IMR-90 (cell line): Measurements from ENCODE around the gene POLR1B. TPM values are rescaled to one million over a fixed set of nuclear protein-coding genes. Genes with fewer than 3 reads are reported as not detected.

Experiments used
- ATAC-seq: fragments of 200-7000 bp; cut with Tn5 transposase; 2 replicates; pipeline ENCODE4 v1.9.1; 2020; ENCODE audit warnings: low read depth, mild to moderate bottlenecking, moderate library complexity
- BruUV-seq: library from RNA; stranded (reverse); fragments of 400-500 nt; replicated peaks from 2 replicates; lab custom pipeline; 2021; lab: Mats Ljungman, UMichigan
- CTCF ChIA-PET: fragments of 300-600 bp; formaldehyde crosslinking; extraction: SDS; loops from one replicate; lab custom pipeline; 2021; ENCODE audit warnings: antibody characterized with exemption; lab: Yijun Ruan, JAX
- POLR2A ChIA-PET: fragments of 300-600 bp; sonication (Branson Sonifier 250); formaldehyde crosslinking; loops from one replicate; lab custom pipeline; 2022; ENCODE audit warnings: antibody characterized with exemption; ENCODE audit not compliant: unreplicated experiment; lab: Charles Lee
- DNase-seq: peaks from one replicate; pipeline ENCODE4 v3.0.0; 2013
- H2AFZ ChIP-seq: replicated peaks from 2 replicates; pipeline ENCODE3; 2013; ENCODE audit warnings: low read length, mild to moderate bottlenecking; ENCODE audit not compliant: poor library complexity
- H2AK5ac ChIP-seq: 2 replicates; pipeline ENCODE4 v1.6.1; 2013; ENCODE audit warnings: low read depth, low read length, inconsistent platforms
- H2AK9ac ChIP-seq: replicated peaks from 2 replicates; pipeline ENCODE3; 2013; ENCODE audit warnings: mild to moderate bottlenecking, low read depth, low read length, moderate library complexity; ENCODE audit not compliant: poor library complexity
- H2BK120ac ChIP-seq: 2 replicates; pipeline ENCODE4 v1.6.1; 2013; ENCODE audit warnings: low read depth, low read length, inconsistent platforms
- H2BK15ac ChIP-seq: 3 replicates; pipeline ENCODE4 v1.6.1; 2013; ENCODE audit warnings: low read depth, low read length, inconsistent platforms
- H2BK20ac ChIP-seq: 2 replicates; pipeline ENCODE4 v1.6.1; 2013; ENCODE audit warnings: low read depth, mild to moderate bottlenecking, inconsistent platforms, low read length, moderate library complexity
- H2BK5ac ChIP-seq: 2 replicates; pipeline ENCODE4 v1.6.1; 2013; ENCODE audit warnings: mild to moderate bottlenecking, low read depth, low read length, inconsistent platforms; ENCODE audit not compliant: poor library complexity, severe bottlenecking
- H3K14ac ChIP-seq: replicated peaks from 2 replicates; pipeline ENCODE4 v1.6.1; 2013; ENCODE audit warnings: low read depth, low read length, inconsistent platforms
- H3K18ac ChIP-seq: 2 replicates; pipeline ENCODE4 v1.6.1; 2013; ENCODE audit warnings: low read depth, low read length, control low read depth
- H3K23ac ChIP-seq: 2 replicates; pipeline ENCODE4 v1.6.1; 2013; ENCODE audit warnings: low read depth, low read length, inconsistent platforms
- H3K27ac ChIP-seq: 2 replicates; pipeline ENCODE4 v1.5.1; 2013; ENCODE audit warnings: mild to moderate bottlenecking, control low read depth, low read length; ENCODE audit not compliant: insufficient read depth
- H3K27me3 ChIP-seq: 2 replicates; pipeline ENCODE4 v1.6.1; 2013; ENCODE audit warnings: low read length; ENCODE audit not compliant: control insufficient read depth, insufficient read depth
- H3K36me3 ChIP-seq: 2 replicates; pipeline ENCODE4 v1.6.1; 2013; ENCODE audit warnings: low read length, mixed read lengths; ENCODE audit not compliant: control insufficient read depth, insufficient read depth
- H3K4ac ChIP-seq: 2 replicates; pipeline ENCODE4 v1.6.1; 2013; ENCODE audit warnings: low read depth, low read length, inconsistent platforms
- H3K4me1 ChIP-seq: 2 replicates; pipeline ENCODE4 v1.6.1; 2013; ENCODE audit warnings: low read length, mixed read lengths; ENCODE audit not compliant: control insufficient read depth, insufficient read depth
- H3K4me2 ChIP-seq: 2 replicates; pipeline ENCODE4 v1.6.1; 2013; ENCODE audit warnings: low read depth, mild to moderate bottlenecking, control low read depth, low read length, moderate library complexity
- H3K4me3 ChIP-seq: 2 replicates; pipeline ENCODE4 v1.5.1; 2013; ENCODE audit warnings: low read depth, mild to moderate bottlenecking, control low read depth, low read length, moderate library complexity; ENCODE audit not compliant: insufficient read depth
- H3K56ac ChIP-seq: 2 replicates; pipeline ENCODE4 v1.6.1; 2013; ENCODE audit warnings: low read length, inconsistent platforms; ENCODE audit not compliant: insufficient read depth; ENCODE audit errors: extremely low read depth
- H3K79me1 ChIP-seq, 2 experiments: 2 replicates each; pipeline ENCODE4 v1.6.1; 2013; ENCODE audit warnings: low read length in 2 of 2, inconsistent platforms in 1 of 2, low read depth in 1 of 2
- H3K9ac ChIP-seq: 2 replicates; pipeline ENCODE4 v1.6.1; 2013; ENCODE audit warnings: low read depth, low read length, control low read depth
- H3K9me1 ChIP-seq: 2 replicates; pipeline ENCODE4 v1.6.1; 2013; ENCODE audit warnings: low read length, inconsistent platforms; ENCODE audit not compliant: insufficient read depth
- H3K9me3 ChIP-seq: 2 replicates; pipeline ENCODE4 v1.6.1; 2013; ENCODE audit warnings: low read length; ENCODE audit not compliant: control insufficient read depth, insufficient read depth
- H4K20me1 ChIP-seq: 2 replicates; pipeline ENCODE4 v1.6.1; 2013; ENCODE audit warnings: low read length, inconsistent platforms; ENCODE audit not compliant: insufficient read depth
- H4K5ac ChIP-seq: 2 replicates; pipeline ENCODE4 v1.6.1; 2013; ENCODE audit warnings: mild to moderate bottlenecking, low read depth, low read length, control low read depth
- H4K8ac ChIP-seq, 2 experiments: 2 replicates each; pipeline ENCODE4 v1.6.1; 2013; ENCODE audit warnings: low read depth in 2 of 2, low read length in 2 of 2, control low read depth in 1 of 2, inconsistent platforms in 1 of 2
- H4K91ac ChIP-seq: 2 replicates; pipeline ENCODE4 v1.6.1; 2013; ENCODE audit warnings: low read depth, low read length, inconsistent platforms; ENCODE audit not compliant: insufficient read depth
- CHD1 ChIP-seq: IDR thresholded peaks from 2 replicates; pipeline ENCODE4 v1.6.1; 2012; ENCODE audit warnings: low read depth, low read length, improper control_type of control experiment
- POLR2A ChIP-seq: IDR thresholded peaks from 2 replicates; pipeline ENCODE4 v1.6.1; 2012; ENCODE audit warnings: mild to moderate bottlenecking, low read depth, low read length
- RAD21 ChIP-seq: IDR thresholded peaks from 2 replicates; pipeline ENCODE4 v1.6.1; 2012; ENCODE audit warnings: low read length, improper control_type of control experiment
- SMC3 ChIP-seq: fragments of 150-350 bp; IDR thresholded peaks from 2 replicates; pipeline ENCODE4 v1.6.1; 2016; ENCODE audit warnings: low read depth, mild to moderate bottlenecking, antibody characterized with exemption, low read length, moderate library complexity
- WGBS, 2 experiments: methylation state at CpG; one replicate each; pipeline versions ENCODE4 v1.1.5 to v1.1.7; 2013; ENCODE audit warnings: missing lambda C conversion rate in 2 of 2; ENCODE audit not compliant: insufficient read length in 1 of 2; ENCODE audit errors: extremely low coverage in 2 of 2; 5-methylcytosine and 5-hydroxymethylcytosine counted together
- dilution Hi-C: fragments of 300-500 bp; cut with HindIII; formaldehyde crosslinking; loops from one replicate; pipeline ENCODE4 v1.14.3; 2018; ENCODE audit warnings: low sequenced_read_pairs; ENCODE audit not compliant: unreplicated experiment
- in situ Hi-C: fragments of 300-500 bp; cut with MboI; formaldehyde crosslinking; loops from 3 replicates; pipeline ENCODE4 v1.14.3; 2019; ENCODE audit warnings: low sequenced_read_pairs, inconsistent platforms, mixed read lengths
- intact Hi-C: fragments of 100-400 bp; cut with micrococcal nuclease; formaldehyde crosslinking; loops from 2 replicates; pipeline ENCODE4 v1.10.0; 2022
- polyA plus RNA-seq, 3 experiments: library from polyadenylated mRNA; depleted of rRNA; stranded (reverse); fragments of >200 nt; gene quantifications; 2 replicates each; pipeline ENCODE4 v1.2.3, GENCODE V29; 2012; ENCODE audit warnings: low replicate concordance in 1 of 3
- total RNA-seq: library from RNA; depleted of rRNA; stranded (reverse); fragments of >200 nt; gene quantifications from 2 replicates; pipeline ENCODE4 v1.2.3, GENCODE V29; 2012
- TF ChIP-seq, protein P1 (sequence below): conservative IDR thresholded peaks from 2 replicates; pipeline ENCODE4 v1.5.1; 2012; ENCODE audit warnings: mild to moderate bottlenecking, low read depth, low read length, improper control_type of control experiment

The POLR1B gene
- total and polyA plus RNA-seq, 2 of the 4 experiments (the other 2 are of a cell fraction): 10.5 to 24.6 TPM

DNA sequence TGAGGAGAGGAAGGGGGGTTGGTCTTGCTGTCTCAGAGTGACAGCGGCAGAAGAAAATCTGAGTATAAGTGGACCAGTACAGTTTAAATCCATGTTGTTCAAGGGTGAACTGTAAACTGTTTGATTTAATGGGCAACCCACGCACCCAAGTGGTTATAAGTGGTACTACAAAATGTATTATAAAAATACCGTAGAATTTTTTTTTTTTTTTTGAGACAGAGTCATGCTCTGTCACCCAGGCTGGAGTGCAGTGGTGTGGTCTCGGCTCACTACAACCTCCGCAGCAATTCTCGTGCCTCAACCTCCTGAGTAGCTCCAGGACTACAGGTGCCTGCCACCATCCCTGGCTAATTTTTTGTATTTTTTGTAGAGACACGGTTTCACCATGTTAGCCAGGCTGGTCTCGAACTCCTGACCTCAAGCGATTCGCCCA lies 40.1 kb downstream of the POLR1B start:
- H2AFZ ChIP-seq: peak overlapping the region; percentile 71
- WGBS, 2 experiments: 36% methylated on average over 4 of the region's 10 CpGs; no CpG with 5 or more reads in 1 of the 2 experiments
- peaks cover 5 to 33% of the 10 kb centered on the region in 2 experiments for H3K79me1 ChIP-seq
- H3K9me1 ChIP-seq: peaks cover 14% of the 10 kb centered on the region
- peak; percentile 28 for ATAC-seq
- BruUV-seq: no TSS peak
- H3K27ac ChIP-seq: no peak overlapping the region
- no peak overlapping the region for H2BK5ac ChIP-seq
- no peaks in the 10 kb centered on the region for H3K9me3 ChIP-seq
- no peak overlapping the region for H3K9ac ChIP-seq
- no peak overlapping the region for H3K23ac ChIP-seq
- H3K4ac ChIP-seq: no peak overlapping the region
- TF ChIP-seq SMC3: peak; percentile 37
- peak; percentile 56 for TF ChIP-seq RAD21
- TF ChIP-seq POLR2A: no peak
- no peak for TF ChIP-seq CHD1
- TF ChIP-seq, protein P1, sequence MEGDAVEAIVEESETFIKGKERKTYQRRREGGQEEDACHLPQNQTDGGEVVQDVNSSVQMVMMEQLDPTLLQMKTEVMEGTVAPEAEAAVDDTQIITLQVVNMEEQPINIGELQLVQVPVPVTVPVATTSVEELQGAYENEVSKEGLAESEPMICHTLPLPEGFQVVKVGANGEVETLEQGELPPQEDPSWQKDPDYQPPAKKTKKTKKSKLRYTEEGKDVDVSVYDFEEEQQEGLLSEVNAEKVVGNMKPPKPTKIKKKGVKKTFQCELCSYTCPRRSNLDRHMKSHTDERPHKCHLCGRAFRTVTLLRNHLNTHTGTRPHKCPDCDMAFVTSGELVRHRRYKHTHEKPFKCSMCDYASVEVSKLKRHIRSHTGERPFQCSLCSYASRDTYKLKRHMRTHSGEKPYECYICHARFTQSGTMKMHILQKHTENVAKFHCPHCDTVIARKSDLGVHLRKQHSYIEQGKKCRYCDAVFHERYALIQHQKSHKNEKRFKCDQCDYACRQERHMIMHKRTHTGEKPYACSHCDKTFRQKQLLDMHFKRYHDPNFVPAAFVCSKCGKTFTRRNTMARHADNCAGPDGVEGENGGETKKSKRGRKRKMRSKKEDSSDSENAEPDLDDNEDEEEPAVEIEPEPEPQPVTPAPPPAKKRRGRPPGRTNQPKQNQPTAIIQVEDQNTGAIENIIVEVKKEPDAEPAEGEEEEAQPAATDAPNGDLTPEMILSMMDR: peak; percentile 60
- H3K4me2 ChIP-seq: no peak overlapping the region
- H3K14ac ChIP-seq: no peak overlapping the region
- dilution Hi-C loops: no loop called here
- no peak overlapping the region; the same call in 1 of the 2 replicates for H2BK20ac ChIP-seq
- 0 out of 4 replicates have a peak overlapping the region, but pooled peaks of 1 of the 2 experiments have one; percentile 45 for H4K8ac ChIP-seq
- peak; percentile 68 for DNase-seq
- in situ Hi-C loops: no loop called here
- no peak overlapping the region for H3K4me3 ChIP-seq
- H3K18ac ChIP-seq: no peak overlapping the region
- H3K4me1 ChIP-seq: peaks cover 6% of the 10 kb centered on the region
- H4K20me1 ChIP-seq: no peaks in the 10 kb centered on the region
- H3K27me3 ChIP-seq: no peaks in the 10 kb centered on the region
- no peak overlapping the region for H2AK9ac ChIP-seq
- H3K36me3 ChIP-seq: 0 out of 2 replicates have a peak, but pooled peaks cover 2% of the 10 kb centered on the region
- POLR2A ChIA-PET: no interaction called here
- no peak overlapping the region for H4K5ac ChIP-seq
- intact Hi-C loops: loop anchor here (5.0 kb wide), 1 partner anchor 145 kb away; no protein-coding TSS in a partner anchor
- no peak overlapping the region for H4K91ac ChIP-seq
- CTCF ChIA-PET: no interaction called here
- peak overlapping the region; percentile 15; the same call in 1 of the 2 replicates for H2AK5ac ChIP-seq
- H2BK15ac ChIP-seq: no peak overlapping the region
- H3K56ac ChIP-seq: no peak overlapping the region
- no peak overlapping the region for H2BK120ac ChIP-seq
